ENCODE data around the gene ALDH3B1.

Gene ALDH3B1

GRCh38 chr11:67999201-67999629 lies 10.9 kb upstream of the ALDH3B1 start:
- no peak for DNase-seq (ENCODE audit: extremely low spot score)
- TF ChIP-seq L3MBTL2 (conservative IDR thresholded peaks at IDR 0.05) (no peak), BHLHE40 (IDR thresholded peaks at IDR 0.05; ENCODE audit: borderline replicate concordance) (no peak), ARNT (IDR thresholded peaks at IDR 0.05) (no peak), SP1 (IDR thresholded peaks at IDR 0.05) (no peak), TARDBP (IDR thresholded peaks at IDR 0.05) (no peak), FOXA1 (IDR thresholded peaks at IDR 0.05) (no peak), CTBP1 (IDR thresholded peaks at IDR 0.05; ENCODE audit: borderline replicate concordance) (no peak), FOXM1 (IDR thresholded peaks at IDR 0.05; ENCODE audit: borderline replicate concordance) (no peak), NFRKB (IDR thresholded peaks at IDR 0.05) (no peak), HDGF (IDR thresholded peaks at IDR 0.05; ENCODE audit: borderline replicate concordance) (no peak)
- TF ChIP-seq, protein P1, sequence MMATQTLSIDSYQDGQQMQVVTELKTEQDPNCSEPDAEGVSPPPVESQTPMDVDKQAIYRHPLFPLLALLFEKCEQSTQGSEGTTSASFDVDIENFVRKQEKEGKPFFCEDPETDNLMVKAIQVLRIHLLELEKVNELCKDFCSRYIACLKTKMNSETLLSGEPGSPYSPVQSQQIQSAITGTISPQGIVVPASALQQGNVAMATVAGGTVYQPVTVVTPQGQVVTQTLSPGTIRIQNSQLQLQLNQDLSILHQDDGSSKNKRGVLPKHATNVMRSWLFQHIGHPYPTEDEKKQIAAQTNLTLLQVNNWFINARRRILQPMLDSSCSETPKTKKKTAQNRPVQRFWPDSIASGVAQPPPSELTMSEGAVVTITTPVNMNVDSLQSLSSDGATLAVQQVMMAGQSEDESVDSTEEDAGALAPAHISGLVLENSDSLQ (IDR thresholded peaks at IDR 0.05) = no peak
- ChIA-PET CTCF (no interaction called here), POLR2A (no interaction called here)

DNA sequence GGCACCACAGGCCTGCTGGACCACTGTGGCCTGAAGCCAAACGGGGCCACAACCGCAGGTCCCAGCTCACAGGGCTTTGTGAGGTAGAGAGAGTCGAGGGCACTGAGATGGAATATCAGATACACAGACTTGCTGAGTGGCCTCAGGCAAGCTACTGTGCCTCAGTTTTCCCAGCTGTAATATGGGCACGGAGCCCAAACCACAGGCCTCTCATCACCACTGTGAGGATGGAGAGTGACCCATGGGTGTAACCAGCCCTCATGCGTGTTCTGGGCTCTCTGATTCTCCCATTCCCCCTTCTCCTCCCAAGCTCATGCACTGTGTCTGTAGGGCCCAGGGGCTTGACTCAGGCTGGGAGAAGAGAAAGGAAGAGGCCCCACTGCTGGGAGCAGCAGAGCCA lies 10.4 kb upstream of the ALDH3B1 start:
- TF ChIP-seq CTBP1 (IDR thresholded peaks at IDR 0.05; ENCODE audit: borderline replicate concordance) (no peak), ZNF384 (IDR thresholded peaks at IDR 0.05) (no peak)
- POLR2A ChIA-PET = no interaction called here
- DNase-seq (ENCODE audit: extremely low spot score) = no peak
- CTCF ChIA-PET = no interaction called here

GRCh38 chr11:68002575-68002937 lies 7.6 kb upstream of the ALDH3B1 start:
- POLR2A ChIA-PET = no interaction called here
- no peak for DNase-seq (ENCODE audit: extremely low spot score)
- no peak for TF ChIP-seq NFRKB (IDR thresholded peaks at IDR 0.05)
- CTCF ChIA-PET = no interaction called here

DNA sequence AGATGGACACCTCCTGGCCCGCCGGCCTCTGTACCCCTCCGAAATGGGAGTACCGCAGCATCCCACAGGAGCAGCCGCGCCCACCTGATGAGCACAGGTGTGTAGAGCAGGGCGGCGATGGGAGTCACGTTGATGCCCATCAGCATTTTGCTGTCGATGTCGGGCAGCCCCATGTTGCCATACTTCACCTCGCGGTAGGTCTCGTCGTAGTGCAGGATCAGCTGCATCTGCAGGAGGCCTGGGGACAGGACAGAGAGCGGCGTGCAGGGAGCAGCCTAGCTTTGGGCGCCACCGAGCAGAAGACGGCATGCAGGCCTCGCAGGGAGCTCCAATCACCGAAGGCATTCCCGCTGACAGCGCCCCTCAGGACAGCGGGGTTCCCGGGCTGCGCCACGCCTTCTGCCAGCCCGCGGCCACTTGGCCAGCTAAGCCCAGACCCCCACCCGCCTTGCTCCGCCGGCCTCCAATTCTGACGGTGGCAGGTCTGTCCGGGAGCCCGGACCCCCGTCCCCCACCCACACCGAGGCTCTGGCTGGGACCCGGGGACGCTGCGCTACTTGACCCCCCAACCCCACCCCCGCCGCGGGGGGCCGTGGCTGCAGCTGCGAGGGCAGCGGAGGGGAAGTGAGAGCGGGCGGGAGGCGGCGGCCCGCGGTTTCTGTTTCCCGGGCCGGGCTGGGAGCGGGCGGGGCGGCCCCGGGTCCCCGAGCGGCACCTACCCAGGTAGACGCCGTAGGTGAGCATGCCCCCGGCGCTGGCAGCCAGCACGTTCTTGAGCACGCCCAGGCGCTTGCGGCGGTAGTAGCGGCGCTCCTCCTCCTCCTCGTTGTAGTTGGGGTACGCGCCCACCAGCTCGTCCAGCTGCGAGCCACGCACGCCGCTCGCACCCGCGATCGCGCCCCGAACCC lies 6.9 kb upstream of the ALDH3B1 start:
- TF ChIP-seq FOXK2 (IDR thresholded peaks at IDR 0.05) = no peak
- no peak for TF ChIP-seq FOXA1 (IDR thresholded peaks at IDR 0.05)
- TF ChIP-seq, protein P1 (IDR thresholded peaks at IDR 0.05) = no peak
- no peak for TF ChIP-seq ZNF384 (IDR thresholded peaks at IDR 0.05)
- no peak for TF ChIP-seq NFRKB (IDR thresholded peaks at IDR 0.05)
- no peak for TF ChIP-seq ARNT (IDR thresholded peaks at IDR 0.05)
- TF ChIP-seq ELF4 (IDR thresholded peaks at IDR 0.05) = no peak
- no peak for TF ChIP-seq CTBP1 (IDR thresholded peaks at IDR 0.05; ENCODE audit: borderline replicate concordance)
- TF ChIP-seq L3MBTL2 (conservative IDR thresholded peaks at IDR 0.05) = no peak
- TF ChIP-seq SUZ12 (IDR thresholded peaks at IDR 0.05) = no peak
- no peak for TF ChIP-seq BHLHE40 (IDR thresholded peaks at IDR 0.05; ENCODE audit: borderline replicate concordance)
- TF ChIP-seq LEF1 (IDR thresholded peaks at IDR 0.05; ENCODE audit: borderline replicate concordance) = no peak
- no peak for TF ChIP-seq SP1 (IDR thresholded peaks at IDR 0.05)
- no peak for TF ChIP-seq FOXM1 (IDR thresholded peaks at IDR 0.05; ENCODE audit: borderline replicate concordance)
- TF ChIP-seq TARDBP (IDR thresholded peaks at IDR 0.05) = no peak
- no peak for TF ChIP-seq HDGF (IDR thresholded peaks at IDR 0.05; ENCODE audit: borderline replicate concordance)
- peak; percentile 28 for DNase-seq (ENCODE audit: extremely low spot score)
- CTCF ChIA-PET = no interaction called here
- POLR2A ChIA-PET = no interaction called here

DNA sequence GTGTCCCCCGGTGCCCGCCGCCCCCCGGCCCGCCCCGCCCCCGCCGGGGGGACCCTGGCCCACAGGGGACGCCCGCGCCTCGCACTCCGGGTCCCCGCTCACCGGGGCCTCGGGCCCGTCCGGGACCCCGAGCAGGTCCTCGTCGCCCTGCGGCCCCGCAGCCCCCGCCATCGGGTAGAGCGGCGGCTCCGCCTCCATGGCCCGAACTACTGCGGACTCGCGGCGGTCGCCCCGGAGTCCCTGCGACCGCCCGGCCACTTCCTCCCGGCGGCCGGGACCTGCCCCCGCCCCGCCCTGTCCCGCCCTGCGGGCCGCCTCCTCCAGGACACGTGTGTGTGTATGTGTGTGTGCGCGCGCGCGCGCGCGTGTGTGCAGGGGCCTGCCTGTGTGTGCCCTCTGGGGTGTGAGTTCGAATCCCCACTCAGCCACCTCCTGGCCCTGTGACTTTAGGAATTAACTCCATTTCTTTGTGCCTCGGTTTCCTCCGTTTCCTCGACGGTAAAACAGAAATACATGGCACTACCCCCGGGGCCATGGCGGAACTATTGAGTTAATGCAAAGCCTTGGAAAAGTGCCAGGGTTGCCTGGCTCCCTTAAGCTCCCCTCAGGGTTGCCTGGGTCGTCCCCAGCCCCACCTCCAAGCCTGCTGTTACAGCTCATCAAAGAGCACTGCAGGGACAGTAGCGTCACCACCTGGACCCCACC lies 6.1 kb upstream of the ALDH3B1 start, which contains the start of gene UNC93B1:
TSS of gene UNC93B1 (minus strand) at position 252 of the 705 bp plus-strand sequence. CDS start at position 198, 54 bp downstream.
- CTCF ChIA-PET = no interaction called here
- DNase-seq (ENCODE audit: extremely low spot score) = peak; percentile 83
- POLR2A ChIA-PET = no interaction called here
- TF ChIP-seq LEF1 (IDR thresholded peaks at IDR 0.05; ENCODE audit: borderline replicate concordance) (no peak), L3MBTL2 (conservative IDR thresholded peaks at IDR 0.05) (peak; percentile 46; the same call in 1 of the 2 replicates)

- no peak for TF ChIP-seq ARNT (IDR thresholded peaks at IDR 0.05)
- TF ChIP-seq, protein P1 (IDR thresholded peaks at IDR 0.05) = no peak
- TF ChIP-seq HDGF (IDR thresholded peaks at IDR 0.05; ENCODE audit: borderline replicate concordance) = no peak
- TF ChIP-seq TARDBP (IDR thresholded peaks at IDR 0.05) = no peak
- no peak for TF ChIP-seq SUZ12 (IDR thresholded peaks at IDR 0.05)
- TF ChIP-seq BHLHE40 (IDR thresholded peaks at IDR 0.05; ENCODE audit: borderline replicate concordance) = no peak
- TF ChIP-seq ZNF384 (IDR thresholded peaks at IDR 0.05) = no peak
- no peak for TF ChIP-seq FOXK2 (IDR thresholded peaks at IDR 0.05)
- no peak for TF ChIP-seq ELF4 (IDR thresholded peaks at IDR 0.05)
- TF ChIP-seq CTBP1 (IDR thresholded peaks at IDR 0.05; ENCODE audit: borderline replicate concordance) = no peak
- no peak for TF ChIP-seq FOXA1 (IDR thresholded peaks at IDR 0.05)
- no peak for TF ChIP-seq L3MBTL2 (conservative IDR thresholded peaks at IDR 0.05)
- TF ChIP-seq FOXM1 (IDR thresholded peaks at IDR 0.05; ENCODE audit: borderline replicate concordance) = no peak
- TF ChIP-seq SP1 (IDR thresholded peaks at IDR 0.05) = no peak
- TF ChIP-seq LEF1 (IDR thresholded peaks at IDR 0.05; ENCODE audit: borderline replicate concordance) = no peak
- no peak for TF ChIP-seq NFRKB (IDR thresholded peaks at IDR 0.05)
- POLR2A ChIA-PET = no interaction called here
- no peak for DNase-seq (ENCODE audit: extremely low spot score)
- CTCF ChIA-PET = no interaction called here
Observed at GRCh38 chr11:68004551-68005335, 5.4 kb upstream of the ALDH3B1 start.

Data from HEK293T (cell line).